GM20000 (cell line): ENCODE measurements around the gene ETS2.

ENCODE experiments used
- DNase-seq: peaks from one replicate; pipeline ENCODE4 v3.0.0; 2012; ENCODE audit warnings: low spot score
- CTCF ChIP-seq: IDR thresholded peaks from 2 replicates; pipeline ENCODE4 v1.5.1; 2012; ENCODE audit warnings: mild to moderate bottlenecking, control low read depth; ENCODE audit errors: extremely low read depth, missing control alignments

Gene ETS2

GRCh38 chr21:38798081-38798480 lies 7.6 kb upstream of the ETS2 start:
- DNase-seq: no peak
- TF ChIP-seq CTCF: no peak

- TF ChIP-seq CTCF: no peak
- DNase-seq: no peak
Observed at GRCh38 chr21:38798481-38798882, 7.2 kb upstream of the ETS2 start.

GRCh38 chr21:38800046-38800758 lies 5.5 kb upstream of the ETS2 start:
- no peak for TF ChIP-seq CTCF
- no peak for DNase-seq

GRCh38 chr21:38800924-38801744 lies 4.6 kb upstream of the ETS2 start:
- TF ChIP-seq CTCF: no peak
- DNase-seq: no peak

- no peak for TF ChIP-seq CTCF
- no peak for DNase-seq
Observed at GRCh38 chr21:38802050-38803026, 3.4 kb upstream of the ETS2 start.

- TF ChIP-seq CTCF: no peak
- no peak for DNase-seq
Observed at GRCh38 chr21:38803075-38803660, 2.6 kb upstream of the ETS2 start.
